Measurements from ENCODE around the gene CABLES1. TPM values are rescaled to one million over a fixed set of nuclear protein-coding genes. Genes with fewer than 3 reads are reported as not detected.
"Not testable (repeated sequence)": the region's sequence is repeated elsewhere in the genome, so short reads cannot be mapped to it uniquely, and the experiment has no call there.

Gene CABLES1
- total RNA-seq, 1 experiment from 2014 or later, result 16.2 TPM

DNA sequence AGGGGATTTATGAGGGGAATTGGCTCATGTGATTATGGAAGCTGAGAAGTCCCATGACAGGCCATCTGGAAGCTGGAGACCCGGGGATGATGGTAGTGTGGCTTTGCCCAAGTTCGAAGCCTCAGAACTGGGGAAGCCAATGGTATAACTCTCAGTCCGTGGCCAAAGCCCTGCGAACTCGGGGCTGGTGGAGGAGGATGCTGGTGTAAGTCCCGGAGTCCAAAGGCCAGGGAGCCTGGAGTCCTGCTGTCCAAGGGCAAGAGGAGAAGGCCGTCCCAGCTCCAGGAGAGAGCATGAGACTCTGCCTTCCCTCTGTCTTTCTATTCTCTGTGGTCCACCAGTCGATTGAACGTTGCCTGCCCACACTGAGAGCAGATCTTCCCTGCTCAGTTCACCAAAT lies 43.2 kb upstream of the CABLES1 start:
- no peaks in the 10 kb centered on the region for H3K4me1 Mint-ChIP-seq (ENCODE audit: low read depth, unreplicated experiment)
- H3K4me3 Mint-ChIP-seq (ENCODE audit: low read depth, unreplicated experiment), result no peak overlapping the region
- intact Hi-C loops (cut with micrococcal nuclease; ENCODE audit: unreplicated experiment), result no loop called here
- H3K36me3 Mint-ChIP-seq (ENCODE audit: insufficient read depth, unreplicated experiment), result no peaks in the 10 kb centered on the region
- TF ChIP-seq, protein P1, sequence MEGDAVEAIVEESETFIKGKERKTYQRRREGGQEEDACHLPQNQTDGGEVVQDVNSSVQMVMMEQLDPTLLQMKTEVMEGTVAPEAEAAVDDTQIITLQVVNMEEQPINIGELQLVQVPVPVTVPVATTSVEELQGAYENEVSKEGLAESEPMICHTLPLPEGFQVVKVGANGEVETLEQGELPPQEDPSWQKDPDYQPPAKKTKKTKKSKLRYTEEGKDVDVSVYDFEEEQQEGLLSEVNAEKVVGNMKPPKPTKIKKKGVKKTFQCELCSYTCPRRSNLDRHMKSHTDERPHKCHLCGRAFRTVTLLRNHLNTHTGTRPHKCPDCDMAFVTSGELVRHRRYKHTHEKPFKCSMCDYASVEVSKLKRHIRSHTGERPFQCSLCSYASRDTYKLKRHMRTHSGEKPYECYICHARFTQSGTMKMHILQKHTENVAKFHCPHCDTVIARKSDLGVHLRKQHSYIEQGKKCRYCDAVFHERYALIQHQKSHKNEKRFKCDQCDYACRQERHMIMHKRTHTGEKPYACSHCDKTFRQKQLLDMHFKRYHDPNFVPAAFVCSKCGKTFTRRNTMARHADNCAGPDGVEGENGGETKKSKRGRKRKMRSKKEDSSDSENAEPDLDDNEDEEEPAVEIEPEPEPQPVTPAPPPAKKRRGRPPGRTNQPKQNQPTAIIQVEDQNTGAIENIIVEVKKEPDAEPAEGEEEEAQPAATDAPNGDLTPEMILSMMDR (IDR thresholded peaks at IDR 0.05; ENCODE audit: unreplicated experiment), result no peak
- CTCF ChIA-PET, result no interaction called here
- no peaks in the 10 kb centered on the region for H3K27me3 Mint-ChIP-seq (ENCODE audit: unreplicated experiment)
- no peaks in the 10 kb centered on the region for H3K9me3 Mint-ChIP-seq (ENCODE audit: low read depth, unreplicated experiment)
- no peak for DNase-seq
- H3K27ac Mint-ChIP-seq (ENCODE audit: unreplicated experiment), result no peak overlapping the region
- BruUV-seq (replicated peaks), result no TSS peak

GRCh38 chr18:23093130-23093529 lies 42.2 kb upstream of the CABLES1 start:
- CTCF ChIA-PET; BruUV-seq (replicated peaks); H3K9me3 Mint-ChIP-seq (ENCODE audit: low read depth, unreplicated experiment): not testable (repeated sequence)

GRCh38 chr18:23093772-23094171 lies 41.5 kb upstream of the CABLES1 start:
- intact Hi-C loops (cut with micrococcal nuclease; ENCODE audit: unreplicated experiment), result no loop called here
- Mint-ChIP-seq H3K9me3 (ENCODE audit: low read depth, unreplicated experiment) (no peaks in the 10 kb centered on the region), H3K4me3 (ENCODE audit: low read depth, unreplicated experiment) (no peak overlapping the region), H3K36me3 (ENCODE audit: insufficient read depth, unreplicated experiment) (no peaks in the 10 kb centered on the region), H3K4me1 (ENCODE audit: low read depth, unreplicated experiment) (peaks cover 5% of the 10 kb centered on the region), H3K27me3 (ENCODE audit: unreplicated experiment) (no peaks in the 10 kb centered on the region), H3K27ac (ENCODE audit: unreplicated experiment) (no peak overlapping the region)
- no TSS peak for BruUV-seq (replicated peaks)
- DNase-seq, result no peak
- TF ChIP-seq, protein P1 (IDR thresholded peaks at IDR 0.05; ENCODE audit: unreplicated experiment), result no peak
- CTCF ChIA-PET, result no interaction called here

More at GRCh38 chr18:23093130-23093529, 42.2 kb upstream of the CABLES1 start:
- H3K4me1 Mint-ChIP-seq (ENCODE audit: low read depth, unreplicated experiment); H3K4me3 Mint-ChIP-seq (ENCODE audit: low read depth, unreplicated experiment); H3K27ac Mint-ChIP-seq (ENCODE audit: unreplicated experiment); intact Hi-C loops (cut with micrococcal nuclease; ENCODE audit: unreplicated experiment); DNase-seq; H3K27me3 Mint-ChIP-seq (ENCODE audit: unreplicated experiment); H3K36me3 Mint-ChIP-seq (ENCODE audit: insufficient read depth, unreplicated experiment): not testable (repeated sequence)

DNA sequence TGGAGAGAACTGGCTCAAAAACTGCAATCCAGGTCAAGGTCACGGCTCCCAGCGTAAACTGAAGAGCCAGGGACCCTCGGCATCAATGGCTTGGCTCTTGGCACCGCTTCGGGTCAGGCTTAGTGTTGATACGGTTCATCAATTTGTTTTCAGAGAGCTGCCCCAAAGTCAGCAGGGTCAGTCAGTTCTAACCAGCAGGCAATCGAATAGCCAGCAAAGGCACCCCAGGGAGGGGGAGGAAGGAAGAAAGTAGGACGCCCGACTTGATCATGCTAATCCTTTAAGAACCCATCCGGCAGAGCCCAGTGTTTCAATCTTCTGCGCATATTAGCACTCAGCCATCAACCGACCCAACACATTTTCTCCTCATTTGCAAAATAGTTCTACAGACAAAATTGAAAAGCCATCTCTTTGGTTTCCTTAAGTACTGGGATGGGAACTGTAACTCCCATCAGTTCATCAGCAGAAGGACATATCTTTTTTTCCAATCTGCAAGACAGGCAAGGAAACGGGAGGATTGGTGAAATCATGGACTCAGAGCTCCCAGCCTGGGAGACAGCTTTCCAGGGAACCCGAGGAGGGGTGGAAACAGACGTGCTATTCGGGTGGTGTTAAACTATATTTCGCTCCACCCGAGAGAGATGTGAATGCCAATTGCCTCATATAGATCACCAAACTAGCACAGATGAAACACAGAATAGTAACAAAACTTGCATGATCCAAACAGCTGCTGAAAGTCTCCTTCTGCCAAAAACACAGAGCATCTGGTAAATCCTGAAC lies 40.7 kb upstream of the CABLES1 start:
- no TSS peak for BruUV-seq (replicated peaks)
- Mint-ChIP-seq H3K36me3 (ENCODE audit: insufficient read depth, unreplicated experiment) (no peaks in the 10 kb centered on the region), H3K4me3 (ENCODE audit: low read depth, unreplicated experiment) (no peak overlapping the region), H3K4me1 (ENCODE audit: low read depth, unreplicated experiment) (peaks cover 13% of the 10 kb centered on the region), H3K9me3 (ENCODE audit: low read depth, unreplicated experiment) (no peaks in the 10 kb centered on the region), H3K27me3 (ENCODE audit: unreplicated experiment) (no peaks in the 10 kb centered on the region), H3K27ac (ENCODE audit: unreplicated experiment) (no peak overlapping the region)
- CTCF ChIA-PET, result no interaction called here
- no peak for DNase-seq
- TF ChIP-seq, protein P1 (IDR thresholded peaks at IDR 0.05; ENCODE audit: unreplicated experiment), result no peak
- intact Hi-C loops (cut with micrococcal nuclease; ENCODE audit: unreplicated experiment), result no loop called here

GRCh38 chr18:23095463-23095862 lies 39.8 kb upstream of the CABLES1 start:
- TF ChIP-seq, protein P1 (IDR thresholded peaks at IDR 0.05; ENCODE audit: unreplicated experiment), result no peak
- Mint-ChIP-seq H3K4me1 (ENCODE audit: low read depth, unreplicated experiment) (peaks cover 18% of the 10 kb centered on the region), H3K27ac (ENCODE audit: unreplicated experiment) (no peak overlapping the region), H3K4me3 (ENCODE audit: low read depth, unreplicated experiment) (no peak overlapping the region), H3K27me3 (ENCODE audit: unreplicated experiment) (no peaks in the 10 kb centered on the region), H3K36me3 (ENCODE audit: insufficient read depth, unreplicated experiment) (no peaks in the 10 kb centered on the region), H3K9me3 (ENCODE audit: low read depth, unreplicated experiment) (no peaks in the 10 kb centered on the region)
- DNase-seq, result no peak
- CTCF ChIA-PET, result no interaction called here
- intact Hi-C loops (cut with micrococcal nuclease; ENCODE audit: unreplicated experiment), result no loop called here
- no TSS peak for BruUV-seq (replicated peaks)

DNA sequence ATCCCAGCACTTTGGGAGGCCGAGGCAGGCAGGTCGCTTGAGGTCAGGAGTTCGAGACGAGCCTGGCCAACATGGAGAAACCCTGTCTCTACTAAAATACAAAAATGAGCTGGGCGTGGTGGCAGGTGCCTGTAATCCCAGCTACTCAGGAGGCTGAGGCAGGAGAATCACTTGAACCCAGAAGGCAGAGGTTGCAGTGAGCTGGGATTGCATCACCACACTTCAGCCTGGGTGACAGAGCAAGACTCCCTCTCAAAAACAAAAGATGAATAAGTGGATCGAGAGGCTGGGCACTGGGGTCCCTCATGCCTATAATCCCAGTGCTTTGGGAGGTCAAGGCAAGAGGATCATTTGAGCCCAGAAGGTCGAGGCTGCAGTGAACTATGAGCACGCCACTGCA lies 38.3 kb upstream of the CABLES1 start:
- intact Hi-C loops (cut with micrococcal nuclease; ENCODE audit: unreplicated experiment); DNase-seq; H3K36me3 Mint-ChIP-seq (ENCODE audit: insufficient read depth, unreplicated experiment); H3K4me3 Mint-ChIP-seq (ENCODE audit: low read depth, unreplicated experiment); BruUV-seq (replicated peaks); H3K27ac Mint-ChIP-seq (ENCODE audit: unreplicated experiment); H3K9me3 Mint-ChIP-seq (ENCODE audit: low read depth, unreplicated experiment); H3K27me3 Mint-ChIP-seq (ENCODE audit: unreplicated experiment): not testable (repeated sequence)
- CTCF ChIA-PET, result interaction anchor here (0.7 kb wide), 1 partner anchor 148 kb away, joined by 3 read pairs; no protein-coding TSS in a partner anchor
- peaks cover 18% of the 10 kb centered on the region for H3K4me1 Mint-ChIP-seq (ENCODE audit: low read depth, unreplicated experiment)

Data from Calu3 (cell line).